Hypothalamus (tissue), 51 donors: ENCODE data around the gene UGT3A2.
A peak's percentile ranks its signal among the peaks of the same experiment; 100 is the strongest.
"Not testable (repeated sequence)": the region's sequence is repeated elsewhere in the genome, so short reads cannot be mapped to it uniquely, and the experiment has no call there.

Experiments
- DNase-seq, 51 donors: peaks; one replicate each; lab custom pipeline; 2025; lab: John Stamatoyannopoulos, UW

UGT3A2 gene

DNA sequence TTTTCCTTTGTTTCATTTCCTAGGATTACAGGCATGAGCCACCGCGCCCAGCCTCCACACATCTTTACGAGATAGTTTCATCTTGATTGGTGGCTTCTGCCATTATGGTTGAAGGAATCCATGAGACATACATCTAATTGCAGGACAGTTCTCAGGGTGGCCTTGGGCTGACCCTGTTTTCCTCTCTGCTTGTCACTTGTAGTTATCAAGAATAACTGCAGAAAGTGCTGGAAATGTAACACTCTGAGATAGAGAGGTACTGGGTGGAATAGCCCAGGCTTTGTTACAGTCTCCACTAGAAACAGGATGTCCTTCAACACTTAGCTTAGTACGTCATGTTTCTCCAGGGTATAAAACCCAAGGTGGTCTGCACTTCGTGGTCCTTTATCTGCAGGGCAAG is 10.7 kb downstream of the UGT3A2 start:
- DNase-seq: no peak

DNA sequence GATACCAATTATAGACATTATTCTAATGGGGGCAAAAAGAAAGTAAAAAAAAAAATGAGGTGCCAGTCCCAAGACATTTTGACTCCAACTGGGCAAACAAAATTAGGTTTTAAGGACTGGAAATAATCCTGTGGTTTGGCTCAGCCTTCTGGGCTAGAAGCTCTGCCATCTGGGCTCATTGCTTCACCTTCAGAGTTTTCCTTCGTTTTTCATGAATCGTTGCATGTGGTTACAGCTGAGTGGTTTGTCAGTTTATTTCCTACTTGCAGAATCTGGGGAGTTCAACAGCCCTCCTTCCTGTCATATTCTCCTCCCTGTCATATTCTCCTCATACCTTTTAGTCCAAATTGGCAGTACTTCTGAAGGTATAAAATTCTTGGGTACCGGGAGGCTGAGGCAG is 12.0 kb downstream of the UGT3A2 start:
- DNase-seq: no peak

DNA sequence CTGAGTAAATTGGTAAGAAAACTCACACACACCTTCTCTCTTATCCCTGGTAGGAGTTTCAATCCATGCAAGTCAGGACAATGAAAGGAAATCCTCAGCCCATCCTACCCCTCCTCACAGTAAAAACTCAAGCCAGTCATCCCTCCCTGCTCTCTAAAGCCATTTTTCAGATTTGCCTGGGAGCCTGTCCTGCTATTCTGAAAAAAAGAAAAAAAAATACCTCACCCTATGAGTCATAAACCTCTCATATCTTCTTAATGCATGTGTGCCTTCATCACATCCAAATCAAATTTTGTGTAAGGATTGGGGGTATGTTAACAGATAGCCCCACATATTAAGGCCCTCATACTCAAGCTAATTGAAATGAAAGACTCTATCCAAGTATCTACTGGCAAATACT is 14.1 kb downstream of the UGT3A2 start:
- DNase-seq: no peak

DNA sequence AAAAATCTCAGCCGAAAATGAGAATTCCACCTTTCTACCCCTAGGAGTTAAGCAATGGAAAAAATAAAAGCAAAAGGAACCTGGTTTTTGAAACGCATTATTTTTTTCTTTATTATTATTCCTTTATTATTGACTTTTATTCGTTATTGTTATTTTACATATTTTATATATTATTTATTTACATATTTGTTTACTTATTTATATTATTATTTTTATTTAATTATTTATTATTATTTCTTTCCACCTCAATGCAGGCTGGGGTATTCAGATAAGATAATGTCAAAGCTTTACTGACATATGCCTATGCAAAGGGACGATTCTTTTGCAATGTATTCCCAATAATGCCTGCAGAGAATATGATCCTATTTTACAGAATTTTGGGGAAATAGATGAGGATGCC is 16.7 kb downstream of the UGT3A2 start:
- no peak for DNase-seq

DNA sequence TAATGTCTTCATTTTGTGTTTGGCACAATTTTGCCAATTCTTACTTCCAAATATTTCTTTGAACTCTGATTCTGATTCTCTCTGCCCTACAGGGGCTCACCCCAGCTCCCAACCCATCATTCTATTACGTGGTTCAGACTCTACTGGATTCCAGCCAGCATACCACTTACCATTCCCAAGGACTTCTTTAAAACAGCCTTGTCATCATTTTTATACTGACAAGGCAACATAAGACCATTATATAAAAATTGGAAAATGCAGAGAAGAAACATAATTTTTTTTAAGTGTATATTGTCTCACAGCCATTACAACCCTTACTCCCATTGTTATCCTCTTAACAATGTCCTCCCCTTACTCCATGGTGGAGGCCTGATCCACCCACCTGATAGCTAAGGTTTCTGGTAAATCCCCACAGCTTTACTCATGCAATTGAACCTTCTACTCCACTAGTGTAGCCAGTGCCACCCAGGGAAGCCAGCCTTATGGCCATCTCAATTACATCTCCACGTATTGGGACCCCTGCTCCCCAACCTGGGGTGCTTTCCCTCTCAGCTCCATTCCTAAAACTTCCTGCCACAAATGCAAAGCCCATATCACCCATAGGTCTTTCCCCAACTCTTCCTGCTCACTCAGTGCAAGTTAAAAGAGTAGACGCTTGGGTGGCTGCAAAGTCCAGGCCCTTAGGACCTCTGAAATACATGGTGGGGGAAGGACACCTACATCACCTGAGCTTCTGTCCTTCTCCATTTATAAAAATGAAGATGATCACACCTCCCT is 19.1 kb downstream of the UGT3A2 start:
- no peak for DNase-seq

DNA sequence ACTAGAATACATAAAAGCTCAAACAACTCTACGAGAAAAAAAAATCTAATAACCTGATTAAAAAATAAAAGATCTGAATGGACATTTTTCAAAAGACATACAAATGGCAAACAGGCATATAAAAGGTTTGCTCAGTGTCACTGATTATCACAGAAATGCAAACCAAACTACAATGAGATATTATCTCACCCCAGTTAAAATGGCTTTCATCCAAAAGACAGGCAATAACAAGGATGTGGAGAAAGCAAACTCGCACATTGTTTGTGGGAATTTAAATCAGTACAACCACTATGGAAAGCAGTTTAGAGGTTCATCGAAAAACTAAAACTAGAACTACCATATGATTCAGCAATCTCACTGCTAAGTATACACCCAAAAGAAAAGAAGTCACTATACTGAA is 20.8 kb downstream of the UGT3A2 start:
- DNase-seq: no peak

DNA sequence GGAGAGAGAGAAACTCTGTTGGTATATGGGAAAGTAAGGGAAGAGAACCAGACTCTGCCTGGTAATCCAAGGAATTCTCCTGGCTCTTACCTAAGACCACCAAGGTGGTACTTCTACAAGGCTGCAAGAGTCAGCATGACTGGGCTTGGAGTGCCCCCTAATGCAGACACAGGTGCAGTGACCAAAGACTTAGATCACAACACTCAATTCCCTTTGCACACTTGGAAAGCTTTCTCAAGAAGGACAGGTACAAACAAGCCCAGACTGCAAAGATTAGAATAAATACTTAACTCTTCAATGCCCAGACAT is 25.2 kb downstream of the UGT3A2 start:
- no peak for DNase-seq

DNA sequence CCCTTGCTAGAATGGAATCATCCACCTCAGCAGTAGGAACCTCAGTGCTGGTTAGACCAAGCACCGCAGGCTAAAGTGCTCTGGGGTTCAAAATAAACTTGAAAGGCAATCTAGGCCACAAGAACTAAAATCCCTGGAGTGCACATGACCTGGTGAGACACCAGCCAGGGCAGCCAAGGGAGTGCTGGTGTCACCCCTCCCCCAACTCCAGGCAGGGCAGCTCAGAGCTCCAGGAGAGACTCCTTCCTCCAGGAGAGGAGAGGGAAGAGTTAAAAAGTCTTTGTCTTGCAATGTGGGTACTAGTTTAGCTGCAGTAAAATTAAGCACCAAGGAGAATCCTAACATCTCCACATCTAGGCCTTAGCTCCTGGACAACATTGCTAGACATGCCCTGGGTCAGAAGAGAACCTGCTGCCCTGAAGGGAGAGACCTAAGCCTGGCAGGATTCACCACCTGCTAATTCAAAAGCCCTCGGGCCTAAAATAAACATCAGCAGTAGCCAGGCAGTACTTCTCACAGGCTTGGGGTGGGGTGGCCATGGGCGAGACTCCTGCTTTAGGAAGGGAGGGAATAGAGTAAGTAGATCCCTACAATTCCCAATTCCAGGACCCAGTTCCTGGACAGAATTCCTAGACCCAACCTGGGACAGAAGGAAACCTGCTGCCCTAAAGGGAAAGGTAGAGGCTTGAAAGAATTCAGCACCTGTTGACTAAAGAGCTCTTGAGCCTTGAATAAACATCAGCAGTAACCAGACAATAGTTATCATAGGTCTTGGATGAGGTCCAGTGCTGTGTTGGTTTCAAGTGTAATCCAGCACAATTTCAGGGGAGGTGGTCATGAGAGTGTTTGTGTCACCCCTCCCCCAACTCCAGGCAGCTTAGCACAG is 25.8 kb downstream of the UGT3A2 start:
- DNase-seq: no peak

DNA sequence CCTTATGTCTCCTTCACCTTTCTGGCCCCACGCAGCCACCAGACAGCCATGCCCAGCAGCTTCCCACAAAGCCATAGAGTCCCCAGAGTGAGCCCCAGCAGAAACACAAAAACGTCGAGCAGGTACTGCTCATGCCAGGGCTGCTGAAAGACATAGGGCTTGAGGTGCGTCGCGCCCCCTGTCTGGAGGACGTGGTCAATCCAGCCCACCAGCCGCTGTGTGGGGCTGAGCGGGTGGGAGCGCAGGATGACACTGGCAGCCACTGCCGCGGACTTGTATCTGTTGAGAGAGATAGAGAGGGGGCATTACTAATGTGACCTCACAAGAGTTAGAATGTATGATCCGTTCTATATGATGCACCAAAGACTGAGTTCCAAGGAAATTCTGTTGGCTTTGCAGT is 31.0 kb downstream of the UGT3A2 start:
- no peak for DNase-seq

DNA sequence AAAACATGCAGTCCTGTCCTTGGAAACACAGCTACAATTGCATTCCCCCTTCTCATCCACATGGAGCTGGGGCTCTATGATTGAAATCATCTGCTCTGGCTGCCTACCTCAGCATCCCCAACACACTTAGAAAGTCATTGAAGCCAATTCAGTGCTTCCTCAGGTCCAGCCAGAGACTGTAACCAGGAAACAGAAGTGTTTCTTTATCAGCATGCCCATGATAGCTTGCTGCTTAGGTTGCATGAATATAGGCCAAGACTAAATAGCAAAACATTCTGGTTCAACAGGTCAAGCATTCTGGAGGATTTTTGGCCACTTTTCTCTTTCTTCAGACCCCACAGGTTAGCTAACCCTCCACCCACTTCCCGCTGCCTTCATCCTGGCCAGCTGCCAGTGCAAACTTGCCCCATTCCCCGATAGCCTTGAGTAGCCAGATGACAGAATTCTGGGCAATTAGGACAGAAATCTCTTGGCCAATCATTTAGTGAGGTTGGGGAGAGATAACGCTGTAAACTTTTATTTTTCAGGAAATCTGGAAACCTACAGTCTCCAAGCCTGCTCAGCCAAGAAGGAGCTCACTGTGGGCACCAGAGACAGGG is 32.0 kb downstream of the UGT3A2 start:
- not testable (repeated sequence) for DNase-seq

DNA sequence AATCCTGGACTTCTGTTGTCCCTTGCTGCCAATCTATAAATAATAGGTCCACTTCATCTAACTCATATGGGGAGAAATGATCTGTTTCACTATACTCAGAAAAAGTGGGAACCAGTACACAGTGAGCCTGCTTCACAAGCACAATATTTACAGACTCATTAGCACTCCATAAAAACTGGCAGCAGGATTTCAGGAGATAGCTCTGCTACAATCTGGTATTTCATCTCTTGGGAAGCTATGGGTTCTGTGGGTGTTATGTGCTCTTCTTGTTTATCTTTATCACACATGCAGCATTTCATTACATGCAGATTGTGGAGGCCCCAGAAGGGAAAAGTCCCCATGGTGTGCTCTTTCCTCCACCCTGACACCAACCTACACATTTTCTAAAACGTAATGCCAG is 33.2 kb downstream of the UGT3A2 start:
- no peak for DNase-seq

DNA sequence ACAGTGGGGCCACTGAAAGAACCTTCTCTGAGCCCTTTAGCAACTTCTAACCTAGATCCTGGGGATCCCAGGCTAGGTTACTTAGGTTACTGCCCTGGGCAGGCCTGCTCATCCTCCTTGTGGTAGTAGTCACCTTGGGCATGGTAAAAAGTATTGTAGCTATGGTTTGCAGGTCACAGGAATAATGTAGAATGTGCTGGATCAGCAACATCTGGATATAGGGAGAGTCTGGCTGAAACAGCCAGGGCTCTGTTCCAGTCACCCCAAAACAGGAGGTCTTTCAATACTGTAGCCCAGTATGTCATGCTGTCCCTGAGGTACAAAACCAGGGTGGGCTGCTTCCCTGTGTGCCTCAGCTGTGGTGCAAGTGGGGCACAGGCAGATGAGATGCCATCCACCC is 33.6 kb downstream of the UGT3A2 start:
- no peak for DNase-seq

DNA sequence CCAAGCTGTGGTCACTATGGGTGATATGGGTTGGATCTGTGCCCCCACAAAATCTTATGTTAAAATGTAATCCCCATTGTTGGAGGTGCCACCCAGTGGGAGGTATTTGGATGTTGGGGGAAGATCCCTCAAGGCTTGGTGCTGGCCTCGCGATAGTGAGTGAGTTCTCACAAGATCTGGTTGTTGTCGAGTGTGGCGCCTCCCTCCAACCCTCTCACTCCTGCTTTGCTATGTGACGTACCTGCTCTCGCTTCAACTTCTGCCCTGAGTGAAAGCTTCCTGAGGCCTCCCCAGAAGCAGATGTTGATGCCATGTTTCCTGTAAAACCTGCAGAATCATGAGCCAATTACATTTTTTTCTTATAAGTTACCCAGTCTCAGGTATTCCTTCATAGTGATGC is 35.5 kb downstream of the UGT3A2 start:
- no peak for DNase-seq

DNA sequence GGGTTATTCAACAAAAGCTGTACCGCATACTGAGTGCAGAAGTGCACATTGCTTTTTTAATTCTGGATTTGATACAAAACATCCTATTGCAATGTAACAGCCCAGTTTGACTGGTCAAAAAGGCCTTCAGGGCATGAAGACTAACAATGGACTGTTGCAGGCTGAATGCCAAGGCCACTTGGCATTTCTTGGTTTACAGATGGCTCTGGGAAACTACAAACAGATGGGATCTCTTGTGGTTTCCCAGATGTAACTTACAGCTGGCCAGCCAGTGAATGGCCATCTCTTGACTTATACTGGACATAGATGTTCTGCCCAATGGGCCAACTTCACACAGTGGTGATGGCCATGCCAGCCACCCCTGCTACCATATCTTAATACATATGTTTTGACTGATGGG is 36.8 kb downstream of the UGT3A2 start:
- DNase-seq: peak in 26 of 51 donors; percentile 3 to 70 (median 34)

DNA sequence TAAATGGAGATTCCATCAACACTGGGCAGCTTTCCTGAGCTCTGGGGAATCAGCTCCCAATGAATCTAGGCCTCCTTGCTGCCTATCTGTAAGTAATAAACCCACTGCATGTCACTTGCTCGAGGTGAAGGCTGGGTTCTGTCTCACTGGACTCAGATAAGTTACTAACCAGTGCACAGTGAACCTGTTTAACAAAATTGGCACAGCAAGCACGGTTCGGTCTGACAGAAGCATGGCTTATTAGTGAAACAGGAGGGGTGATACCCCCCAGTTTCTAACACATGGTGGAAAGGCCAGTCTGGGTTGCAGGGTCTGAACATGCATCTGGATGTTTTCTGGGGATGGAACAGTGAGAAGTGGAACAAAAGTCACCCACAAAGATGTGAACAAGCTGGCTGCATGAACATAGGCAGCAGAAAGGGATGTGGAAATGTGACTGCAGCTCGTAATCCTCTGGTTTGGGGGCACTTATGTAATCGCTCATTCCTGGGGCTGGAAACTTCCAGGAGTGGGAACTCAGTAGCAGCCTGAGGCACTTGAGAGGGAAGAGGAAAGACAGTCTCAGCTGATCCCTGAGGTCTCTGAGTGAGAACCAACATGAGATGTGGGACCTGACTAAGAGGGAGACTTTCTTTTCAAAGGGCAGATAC is 37.7 kb downstream of the UGT3A2 start:
- DNase-seq: no peak

DNA sequence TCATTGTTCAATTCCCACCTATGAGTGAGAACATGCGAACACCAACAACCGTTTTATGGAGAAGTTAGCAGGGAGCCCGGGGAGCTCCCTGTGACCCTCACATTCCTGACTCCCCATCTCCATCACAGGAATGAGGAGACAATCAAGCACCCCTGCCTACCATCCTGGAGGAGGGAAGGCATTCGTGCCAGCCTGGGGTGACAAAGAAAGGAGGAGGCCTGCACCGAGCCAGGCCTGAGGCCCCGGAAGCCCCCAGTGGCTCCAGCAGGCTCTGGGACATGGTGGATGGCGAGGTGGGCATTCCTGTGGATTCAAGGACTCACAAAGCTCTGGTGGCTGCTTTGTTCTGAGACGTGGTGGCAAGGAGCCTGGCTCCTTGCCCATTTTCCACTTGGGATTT is 39.0 kb downstream of the UGT3A2 start:
- no peak for DNase-seq

DNA sequence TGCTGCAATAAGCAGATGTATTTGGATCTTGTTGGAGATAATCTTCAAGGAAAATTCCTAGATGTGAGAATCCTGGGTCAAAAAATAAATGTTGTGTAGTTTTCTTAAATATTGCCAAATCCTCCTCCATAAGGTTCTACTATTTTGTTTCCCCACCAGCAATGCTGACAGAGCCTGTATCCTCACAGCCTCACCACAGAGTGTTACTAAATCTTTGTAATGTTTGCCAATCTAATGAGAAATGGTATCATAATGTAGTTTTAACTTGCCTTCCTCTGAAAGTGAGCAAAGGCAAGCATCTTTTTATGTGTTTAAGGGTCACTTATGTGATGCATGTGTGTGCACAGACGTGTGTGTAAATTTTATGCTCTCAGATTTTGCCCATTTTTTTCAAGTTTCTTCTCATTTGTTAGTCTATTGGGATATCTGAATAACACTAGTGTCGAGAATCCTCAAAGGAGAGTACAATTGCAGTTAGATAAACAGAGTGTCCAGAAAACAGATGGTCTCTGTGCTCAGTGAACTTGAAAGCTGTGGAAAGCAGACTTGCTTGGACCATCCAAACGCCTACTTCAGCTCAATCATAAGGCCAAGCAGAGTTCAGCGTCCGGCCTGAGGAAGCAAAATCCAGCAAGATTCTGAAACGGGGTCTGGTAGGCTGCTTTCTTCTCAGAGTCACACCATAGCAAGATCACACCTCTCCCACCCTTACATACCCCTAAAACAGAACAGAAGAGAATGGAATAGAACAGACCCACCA is 39.8 kb downstream of the UGT3A2 start:
- no peak for DNase-seq

DNA sequence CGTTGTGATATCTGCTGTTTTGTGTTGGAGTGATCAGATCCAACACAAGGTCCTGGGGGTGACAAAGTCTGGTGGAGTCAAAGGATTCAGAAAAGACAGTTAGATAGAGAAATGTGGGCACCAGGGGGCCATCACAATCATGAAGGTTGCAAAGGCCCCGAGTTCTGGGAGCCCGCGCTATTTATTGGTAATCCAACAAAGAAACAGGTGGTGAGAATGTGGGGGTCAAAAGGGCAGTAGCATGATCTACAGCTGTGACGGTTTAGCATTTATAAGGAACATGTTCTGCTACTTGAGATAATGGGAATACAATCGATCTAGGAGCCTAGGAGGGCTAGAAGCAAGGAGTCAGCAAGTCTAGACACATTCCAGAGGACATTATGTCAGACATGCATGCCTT is 44.4 kb downstream of the UGT3A2 start:
- not testable (repeated sequence) for DNase-seq

DNA sequence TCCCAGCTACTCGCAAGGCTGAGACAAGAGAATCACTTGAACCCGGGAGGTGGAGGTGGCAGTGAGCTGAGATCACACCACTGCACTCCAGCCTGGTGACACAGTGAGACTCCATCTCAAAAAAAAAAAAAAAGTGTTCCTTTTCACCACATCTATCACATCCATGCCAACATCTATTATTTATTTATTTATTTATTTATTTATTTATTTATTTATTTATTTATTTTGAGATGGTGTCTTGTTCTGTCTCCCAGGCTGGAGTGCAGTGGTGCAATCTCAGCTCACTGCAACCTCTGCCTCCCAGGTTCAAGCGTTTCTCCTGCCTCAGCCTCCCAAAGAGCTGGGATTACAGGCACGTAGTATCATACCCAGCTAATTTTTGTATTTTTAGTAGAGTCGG is 47.1 kb downstream of the UGT3A2 start:
- not testable (repeated sequence) for DNase-seq

DNA sequence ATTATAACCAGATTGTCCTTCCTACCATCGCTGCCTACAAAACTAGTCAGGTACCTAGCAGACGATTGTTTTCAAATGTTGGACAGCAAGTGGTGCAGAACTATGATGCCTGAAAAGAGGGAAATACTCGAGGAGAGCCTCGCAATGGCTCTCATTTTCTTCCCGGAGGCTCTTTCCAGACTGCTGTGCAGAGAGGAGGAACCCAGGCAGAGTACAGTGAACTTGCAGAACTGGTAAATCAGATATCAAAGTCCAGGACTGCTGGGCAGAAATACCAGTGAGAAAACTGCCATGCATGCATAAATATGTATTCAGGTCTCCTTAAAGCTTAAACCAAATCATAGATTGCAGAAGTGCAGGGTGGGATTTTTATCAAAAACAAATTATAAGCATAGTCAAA is 49.1 kb downstream of the UGT3A2 start:
- DNase-seq: no peak

DNA sequence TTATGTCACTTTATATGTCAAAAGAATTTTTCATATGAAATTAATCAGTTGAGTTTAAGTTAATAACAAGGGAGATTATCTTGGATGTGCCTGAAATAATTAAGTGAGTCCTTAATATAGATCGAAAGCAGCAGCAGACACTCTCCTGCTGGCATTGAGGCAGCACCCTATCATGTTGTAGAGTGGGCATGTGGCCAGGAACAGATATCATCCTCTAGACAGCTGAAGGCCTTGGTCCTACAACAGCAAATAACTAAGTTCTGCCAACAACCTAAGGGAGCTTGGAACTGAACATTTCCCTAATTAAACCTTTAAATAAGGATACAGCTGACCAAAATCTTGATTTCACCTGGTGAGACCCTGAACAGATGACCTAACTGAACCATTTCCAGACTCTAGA is 49.7 kb downstream of the UGT3A2 start:
- DNase-seq: no peak
